DND-41 (cell line): ENCODE results near the gene RIPOR1.

Source experiments
- CTCF ChIP-seq: IDR thresholded peaks from 2 replicates; pipeline ENCODE4 v1.5.1; 2012; ENCODE audit warnings: borderline replicate concordance, low read length, moderate library complexity, mild to moderate bottlenecking; ENCODE audit not compliant: poor library complexity, severe bottlenecking; ENCODE audit errors: extremely low read depth
- EZH2 ChIP-seq: IDR thresholded peaks from 3 replicates; pipeline ENCODE4 v1.6.1; 2012; ENCODE audit warnings: borderline replicate concordance, low read depth, mild to moderate bottlenecking, moderate library complexity, low read length, inconsistent platforms; ENCODE audit not compliant: severe bottlenecking

- no peak for TF ChIP-seq CTCF
- TF ChIP-seq EZH2, result no peak
Measured at GRCh38 chr16:67561501-67561823, 32.8 kb downstream of the RIPOR1 start.
